HepG2 (cell line): ENCODE data around the gene CYP17A1. TPM values are rescaled to one million over a fixed set of nuclear protein-coding genes. Genes with fewer than 3 reads are reported as not detected.

Source experiments
- ARHGAP35 ChIP-seq: sonication (generic); formaldehyde crosslinking; IDR thresholded peaks from 2 replicates; pipeline ENCODE4 v1.9.0; 2022; ENCODE audit warnings: mild to moderate bottlenecking, inconsistent platforms, moderate library complexity, missing genetic modification reagents, borderline replicate concordance
- GABPA ChIP-seq, 2 experiments: IDR thresholded peaks; 2 replicates each; pipeline ENCODE4 v1.6.1; 2011 to 2016; ENCODE audit warnings: low read depth in 2 of 2, low read length in 1 of 2, missing biosample characterization in 1 of 2, missing genetic modification characterization in 1 of 2
- NCOA2 ChIP-seq: sonication (generic); formaldehyde crosslinking; IDR thresholded peaks from 2 replicates; pipeline ENCODE4 v1.8.0; 2022; ENCODE audit warnings: inconsistent platforms
- NCOA5 ChIP-seq: sonication (generic); formaldehyde crosslinking; IDR thresholded peaks from 2 replicates; pipeline ENCODE4 v1.4.0; 2020; ENCODE audit warnings: missing genetic modification reagents
- PAWR ChIP-seq: sonication (generic); formaldehyde crosslinking; IDR thresholded peaks from 2 replicates; pipeline ENCODE4 v1.4.0; 2020; ENCODE audit warnings: missing genetic modification reagents, mild to moderate bottlenecking, borderline replicate concordance
- SP5 ChIP-seq: IDR thresholded peaks from 2 replicates; pipeline ENCODE4 v1.6.1; 2016; ENCODE audit warnings: low read depth, borderline replicate concordance
- TARDBP ChIP-seq: sonication (generic); formaldehyde crosslinking; IDR thresholded peaks from 2 replicates; pipeline ENCODE4 v1.8.0; 2022; ENCODE audit warnings: mild to moderate bottlenecking, missing genetic modification reagents
- THYN1 ChIP-seq: sonication (generic); formaldehyde crosslinking; IDR thresholded peaks from 2 replicates; pipeline ENCODE4 v1.8.1; 2023; ENCODE audit warnings: low read depth, mild to moderate bottlenecking, moderate library complexity, missing genetic modification reagents, borderline replicate concordance
- XBP1 ChIP-seq: sonication (generic); formaldehyde crosslinking; IDR thresholded peaks from 2 replicates; pipeline ENCODE4 v1.5.0; 2020; ENCODE audit warnings: missing genetic modification reagents
- ZNF253 ChIP-seq: sonication (generic); formaldehyde crosslinking; IDR thresholded peaks from 2 replicates; pipeline ENCODE4 v1.8.0; 2022; ENCODE audit warnings: mild to moderate bottlenecking, missing genetic modification reagents, borderline replicate concordance
- ZNF441 ChIP-seq: sonication (generic); formaldehyde crosslinking; IDR thresholded peaks from 2 replicates; pipeline ENCODE4 v1.7.0; 2021; ENCODE audit warnings: missing genetic modification reagents, borderline replicate concordance
- ZNF746 ChIP-seq: sonication (generic); formaldehyde crosslinking; IDR thresholded peaks from 2 replicates; pipeline ENCODE4 v1.8.0; 2022; ENCODE audit warnings: mild to moderate bottlenecking, missing genetic modification reagents
- polyA plus RNA-seq, 8 experiments: library from polyadenylated mRNA; depleted of rRNA in 3 of 8; stranded (reverse) in 7 of 8; unstranded in 1 of 8; fragments of >200 nt; fragmentation: Illumina TruSeq in 4 of 8; extraction: Trizol in 4 of 8; gene quantifications; 2 replicates each; pipeline versions ENCODE4 v1.2.1 to v1.2.3, GENCODE V29; 2011 to 2016; ENCODE audit warnings: low read depth in 4 of 8, missing spikeins in 1 of 8, mixed read lengths in 1 of 8; ENCODE audit not compliant: insufficient read depth in 1 of 8
- total RNA-seq, 5 experiments: library from RNA; depleted of rRNA; stranded (reverse); fragments of >200 nt; fragmentation: Illumina TruSeq; extraction: Trizol; gene quantifications; 2 replicates each; pipeline ENCODE4 v1.2.3, GENCODE V29; 2016; ENCODE audit warnings: low read depth in 1 of 5
- TF ChIP-seq, protein P1 (sequence below): sonication (generic); formaldehyde crosslinking; IDR thresholded peaks from 2 replicates; pipeline ENCODE4 v1.5.0; 2020; ENCODE audit warnings: mild to moderate bottlenecking, missing genetic modification reagents
- TF ChIP-seq, protein P2 (sequence below): sonication (generic); formaldehyde crosslinking; IDR thresholded peaks from 2 replicates; pipeline ENCODE4 v1.5.1; 2020; ENCODE audit warnings: mild to moderate bottlenecking, missing genetic modification reagents, moderate library complexity
- TF ChIP-seq, protein P3 (sequence below), 2 experiments: sonication (generic) in 1 of 2; formaldehyde crosslinking in 1 of 2; IDR thresholded peaks; 2 replicates each; pipeline versions ENCODE4 v1.5.1 to v1.6.1; 2011 to 2020; ENCODE audit warnings: borderline replicate concordance in 1 of 2, low read depth in 1 of 2, low read length in 1 of 2, mild to moderate bottlenecking in 1 of 2, missing genetic modification reagents in 1 of 2, moderate library complexity in 1 of 2

Gene CYP17A1
- total and polyA plus RNA-seq, 2 of the 13 experiments (the other 11 are each of a cell fraction or from before 2014, with no cell fraction given) = 0.13 to 1.1 TPM

DNA sequence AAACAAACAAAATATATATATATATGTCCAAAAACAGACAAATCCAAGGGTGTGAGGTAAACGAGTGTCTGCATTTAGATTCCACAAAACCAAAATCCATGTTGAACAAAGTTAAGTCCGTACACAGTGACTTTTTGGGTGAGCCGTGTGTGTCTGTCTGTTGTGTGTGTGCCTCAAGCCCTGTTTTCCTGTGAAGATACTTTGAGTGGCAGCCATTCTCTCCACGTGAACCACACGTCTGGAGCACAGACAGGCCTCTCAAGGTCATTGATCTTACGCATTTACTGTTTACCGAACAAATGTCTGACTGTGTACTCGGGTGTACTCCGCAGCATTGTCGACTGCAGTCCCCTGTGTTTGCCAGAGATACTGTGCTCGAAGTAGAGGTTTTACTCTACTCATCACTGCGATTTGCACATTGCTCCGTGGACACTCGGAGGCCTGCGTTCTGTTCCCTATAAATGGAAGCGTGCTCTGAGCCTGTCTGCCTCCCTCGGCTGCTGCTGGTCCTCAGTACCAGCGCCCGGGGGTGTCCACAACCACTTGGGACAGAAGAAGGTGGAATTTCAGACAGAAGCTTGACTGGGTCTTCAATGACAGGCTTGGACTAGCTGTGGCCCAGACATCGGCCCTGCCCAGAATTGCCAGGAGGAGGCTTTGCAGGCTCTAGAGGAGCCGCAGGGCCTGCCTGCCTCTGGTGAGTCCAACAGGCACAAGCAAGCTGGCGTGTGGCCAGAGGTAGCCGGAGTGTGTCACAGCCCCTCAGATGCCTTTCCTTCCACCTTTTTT lies 22.1 kb downstream of the CYP17A1 start (continued):
- TF ChIP-seq, protein P1, sequence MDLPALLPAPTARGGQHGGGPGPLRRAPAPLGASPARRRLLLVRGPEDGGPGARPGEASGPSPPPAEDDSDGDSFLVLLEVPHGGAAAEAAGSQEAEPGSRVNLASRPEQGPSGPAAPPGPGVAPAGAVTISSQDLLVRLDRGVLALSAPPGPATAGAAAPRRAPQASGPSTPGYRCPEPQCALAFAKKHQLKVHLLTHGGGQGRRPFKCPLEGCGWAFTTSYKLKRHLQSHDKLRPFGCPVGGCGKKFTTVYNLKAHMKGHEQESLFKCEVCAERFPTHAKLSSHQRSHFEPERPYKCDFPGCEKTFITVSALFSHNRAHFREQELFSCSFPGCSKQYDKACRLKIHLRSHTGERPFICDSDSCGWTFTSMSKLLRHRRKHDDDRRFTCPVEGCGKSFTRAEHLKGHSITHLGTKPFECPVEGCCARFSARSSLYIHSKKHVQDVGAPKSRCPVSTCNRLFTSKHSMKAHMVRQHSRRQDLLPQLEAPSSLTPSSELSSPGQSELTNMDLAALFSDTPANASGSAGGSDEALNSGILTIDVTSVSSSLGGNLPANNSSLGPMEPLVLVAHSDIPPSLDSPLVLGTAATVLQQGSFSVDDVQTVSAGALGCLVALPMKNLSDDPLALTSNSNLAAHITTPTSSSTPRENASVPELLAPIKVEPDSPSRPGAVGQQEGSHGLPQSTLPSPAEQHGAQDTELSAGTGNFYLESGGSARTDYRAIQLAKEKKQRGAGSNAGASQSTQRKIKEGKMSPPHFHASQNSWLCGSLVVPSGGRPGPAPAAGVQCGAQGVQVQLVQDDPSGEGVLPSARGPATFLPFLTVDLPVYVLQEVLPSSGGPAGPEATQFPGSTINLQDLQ (CRISPR knock-in tag) = peak; percentile 72; the same call in 1 of the 2 replicates
- TF ChIP-seq PAWR (CRISPR knock-in tag) = no peak
- no peak for TF ChIP-seq THYN1
- peak; percentile 81; the same call in 1 of the 2 replicates for TF ChIP-seq TARDBP (CRISPR knock-in tag)
- TF ChIP-seq ZNF253 (CRISPR knock-in tag) = peak; percentile 82; the same call in 1 of the 2 replicates
- no peak for TF ChIP-seq NCOA5 (CRISPR knock-in tag)
- TF ChIP-seq ARHGAP35 (CRISPR knock-in tag) = peak; percentile 39; the same call in 1 of the 2 replicates
- no peak for TF ChIP-seq GABPA (IDR thresholded peaks at IDR 0.05; ENCODE audit: low read depth, low read length)
- peak; percentile 32; the same call in 1 of the 2 replicates for TF ChIP-seq GABPA (CRISPR knock-in tag; IDR thresholded peaks at IDR 0.05; ENCODE audit: low read depth)
- peak; percentile 88 for TF ChIP-seq NCOA2 (CRISPR knock-in tag)
- TF ChIP-seq, protein P2, sequence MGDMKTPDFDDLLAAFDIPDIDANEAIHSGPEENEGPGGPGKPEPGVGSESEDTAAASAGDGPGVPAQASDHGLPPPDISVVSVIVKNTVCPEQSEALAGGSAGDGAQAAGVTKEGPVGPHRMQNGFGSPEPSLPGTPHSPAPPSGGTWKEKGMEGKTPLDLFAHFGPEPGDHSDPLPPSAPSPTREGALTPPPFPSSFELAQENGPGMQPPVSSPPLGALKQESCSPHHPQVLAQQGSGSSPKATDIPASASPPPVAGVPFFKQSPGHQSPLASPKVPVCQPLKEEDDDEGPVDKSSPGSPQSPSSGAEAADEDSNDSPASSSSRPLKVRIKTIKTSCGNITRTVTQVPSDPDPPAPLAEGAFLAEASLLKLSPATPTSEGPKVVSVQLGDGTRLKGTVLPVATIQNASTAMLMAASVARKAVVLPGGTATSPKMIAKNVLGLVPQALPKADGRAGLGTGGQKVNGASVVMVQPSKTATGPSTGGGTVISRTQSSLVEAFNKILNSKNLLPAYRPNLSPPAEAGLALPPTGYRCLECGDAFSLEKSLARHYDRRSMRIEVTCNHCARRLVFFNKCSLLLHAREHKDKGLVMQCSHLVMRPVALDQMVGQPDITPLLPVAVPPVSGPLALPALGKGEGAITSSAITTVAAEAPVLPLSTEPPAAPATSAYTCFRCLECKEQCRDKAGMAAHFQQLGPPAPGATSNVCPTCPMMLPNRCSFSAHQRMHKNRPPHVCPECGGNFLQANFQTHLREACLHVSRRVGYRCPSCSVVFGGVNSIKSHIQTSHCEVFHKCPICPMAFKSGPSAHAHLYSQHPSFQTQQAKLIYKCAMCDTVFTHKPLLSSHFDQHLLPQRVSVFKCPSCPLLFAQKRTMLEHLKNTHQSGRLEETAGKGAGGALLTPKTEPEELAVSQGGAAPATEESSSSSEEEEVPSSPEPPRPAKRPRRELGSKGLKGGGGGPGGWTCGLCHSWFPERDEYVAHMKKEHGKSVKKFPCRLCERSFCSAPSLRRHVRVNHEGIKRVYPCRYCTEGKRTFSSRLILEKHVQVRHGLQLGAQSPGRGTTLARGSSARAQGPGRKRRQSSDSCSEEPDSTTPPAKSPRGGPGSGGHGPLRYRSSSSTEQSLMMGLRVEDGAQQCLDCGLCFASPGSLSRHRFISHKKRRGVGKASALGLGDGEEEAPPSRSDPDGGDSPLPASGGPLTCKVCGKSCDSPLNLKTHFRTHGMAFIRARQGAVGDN (CRISPR knock-in tag) = peak; percentile 93
- TF ChIP-seq XBP1 (CRISPR knock-in tag) = peak; percentile 60; the same call in 1 of the 2 replicates
- peak; percentile 89 for TF ChIP-seq ZNF441 (CRISPR knock-in tag)
- TF ChIP-seq, protein P3, sequence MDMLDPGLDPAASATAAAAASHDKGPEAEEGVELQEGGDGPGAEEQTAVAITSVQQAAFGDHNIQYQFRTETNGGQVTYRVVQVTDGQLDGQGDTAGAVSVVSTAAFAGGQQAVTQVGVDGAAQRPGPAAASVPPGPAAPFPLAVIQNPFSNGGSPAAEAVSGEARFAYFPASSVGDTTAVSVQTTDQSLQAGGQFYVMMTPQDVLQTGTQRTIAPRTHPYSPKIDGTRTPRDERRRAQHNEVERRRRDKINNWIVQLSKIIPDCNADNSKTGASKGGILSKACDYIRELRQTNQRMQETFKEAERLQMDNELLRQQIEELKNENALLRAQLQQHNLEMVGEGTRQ (IDR thresholded peaks at IDR 0.05; ENCODE audit: low read depth, low read length) = no peak
- TF ChIP-seq, protein P3 (CRISPR knock-in tag; IDR thresholded peaks at IDR 0.05; ENCODE audit: borderline replicate concordance) = 0 out of 2 replicates have a peak, but pooled peaks have one; percentile 20
- no peak for TF ChIP-seq SP5
- peak; percentile 69 for TF ChIP-seq ZNF746 (CRISPR knock-in tag)
